HPDE6-E6E7 (cell line): ENCODE measurements around the gene PUS10.

Experiments used
- DNase-seq: peaks from one replicate; pipeline ENCODE4 v3.0.0; 2011; ENCODE audit warnings: missing footprints; ENCODE audit errors: extremely low spot score

The PUS10 gene

DNA sequence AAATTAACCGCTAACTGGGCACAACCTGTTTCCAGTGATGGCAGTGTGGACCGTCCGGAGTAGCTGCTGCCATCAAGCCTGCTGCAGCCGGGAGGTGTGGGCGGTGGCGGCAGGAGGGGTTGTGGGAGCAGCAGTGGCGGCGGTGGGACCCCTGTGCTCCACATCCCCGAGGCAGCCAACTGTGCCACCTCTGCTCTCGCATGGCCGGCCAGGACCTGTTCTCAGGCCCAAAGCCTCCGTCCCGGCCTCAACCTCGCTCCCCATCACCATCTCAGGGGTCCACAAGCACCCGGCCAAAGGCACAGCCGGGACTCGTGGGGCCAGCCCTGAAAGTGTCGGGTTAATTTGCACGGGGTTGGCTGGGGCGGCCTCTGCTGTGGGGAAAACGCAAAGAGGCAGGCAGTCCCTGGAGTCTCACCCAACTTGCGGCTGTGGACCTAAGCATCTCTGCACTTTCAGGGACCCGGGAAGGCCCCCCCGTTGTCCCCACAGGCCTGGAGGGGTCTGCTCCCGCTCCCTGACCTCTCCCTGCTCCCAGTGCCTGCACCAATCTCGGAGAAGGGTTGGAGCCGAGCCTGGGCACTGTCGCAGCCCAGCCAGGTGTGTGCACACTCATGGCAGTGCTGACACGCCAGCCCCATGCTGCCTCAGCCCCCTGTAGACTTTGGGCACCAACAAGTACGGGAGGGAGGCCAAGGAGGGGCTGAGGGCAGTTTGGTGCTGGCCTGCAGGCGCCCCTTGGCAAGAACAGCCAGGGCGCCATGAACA, 45.0 kb downstream of the PUS10 start:
- no peak for DNase-seq

DNA sequence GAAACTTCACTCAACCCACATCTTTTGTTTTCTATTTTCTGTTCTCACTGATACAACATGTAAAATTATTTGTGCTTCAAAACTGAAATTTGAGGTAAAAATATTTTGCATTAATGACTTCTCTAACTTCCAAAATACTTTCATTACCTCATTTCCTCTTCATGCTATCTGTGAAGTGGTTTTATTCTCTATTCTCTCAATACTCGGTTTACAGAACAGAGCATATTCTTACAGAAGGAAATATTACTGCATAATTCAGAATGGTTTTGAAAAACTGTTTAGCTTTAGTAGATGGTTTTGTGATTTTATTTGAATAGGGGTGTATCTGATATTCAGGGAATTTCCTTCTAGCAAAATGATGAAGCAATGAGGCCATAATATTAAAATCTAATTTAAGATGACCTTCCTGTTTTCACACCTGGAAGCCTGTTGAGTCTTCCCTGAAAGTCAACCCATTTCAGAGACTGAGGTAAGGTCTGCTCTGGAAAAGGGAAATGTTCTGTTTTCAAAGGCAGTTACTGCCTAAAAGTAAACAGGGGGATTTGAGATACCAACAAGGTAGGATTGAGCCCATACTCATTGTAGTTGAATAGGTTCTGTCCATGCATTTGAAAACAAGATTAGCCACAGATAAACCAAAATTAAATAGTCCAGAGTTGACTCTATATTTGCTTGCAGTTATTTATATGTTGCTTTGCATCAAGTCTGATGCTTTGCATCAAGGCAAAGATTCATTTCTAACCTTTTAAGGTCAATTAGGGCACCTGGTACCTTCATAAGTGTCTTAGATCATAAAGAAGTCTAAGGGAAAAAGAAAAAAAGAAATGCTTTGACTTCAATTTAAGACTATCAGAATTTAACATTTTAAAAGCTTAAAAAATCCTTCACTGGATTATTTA, 51.3 kb downstream of the PUS10 start:
- no peak for DNase-seq

DNA sequence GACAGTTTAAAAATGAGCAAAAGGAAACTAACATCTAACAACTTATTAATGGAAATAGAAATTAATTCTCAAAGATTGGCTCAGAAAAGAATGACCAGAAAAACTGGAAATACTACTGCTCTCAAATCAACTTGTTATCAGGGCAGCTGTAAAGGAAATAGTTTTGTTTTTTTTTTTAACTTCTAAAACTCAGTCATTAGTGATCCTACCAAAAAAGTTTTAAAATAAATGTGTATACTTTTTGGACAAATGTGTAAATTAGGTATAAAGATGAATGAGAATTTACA, 52.6 kb downstream of the PUS10 start:
- no peak for DNase-seq

- no peak for DNase-seq
Measured at GRCh38 chr2:60964651-60965498, 53.2 kb downstream of the PUS10 start.

GRCh38 chr2:60963190-60963589, 54.9 kb downstream of the PUS10 start:
- DNase-seq: no peak

GRCh38 chr2:60962528-60962927, 55.5 kb downstream of the PUS10 start:
- no peak for DNase-seq

DNA sequence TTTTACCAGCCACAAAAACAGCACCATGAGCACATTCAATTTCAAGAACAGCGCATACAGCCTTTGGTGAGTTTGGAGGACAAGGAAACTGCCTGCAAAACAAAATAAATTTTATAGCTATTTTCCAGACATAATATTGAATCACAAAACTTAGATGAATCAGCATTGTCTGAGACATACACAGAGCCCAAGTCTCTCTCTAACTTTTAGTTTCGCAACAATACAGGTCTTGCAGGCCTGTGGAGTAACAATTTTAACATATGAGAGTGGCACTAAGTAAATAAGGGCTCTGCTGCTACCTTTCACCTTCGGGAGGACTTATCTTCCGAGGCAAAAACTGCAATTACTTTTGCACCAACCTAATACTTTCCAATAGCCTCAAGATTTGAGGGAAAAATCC, 56.6 kb downstream of the PUS10 start:
- DNase-seq: peak; percentile 63

DNA sequence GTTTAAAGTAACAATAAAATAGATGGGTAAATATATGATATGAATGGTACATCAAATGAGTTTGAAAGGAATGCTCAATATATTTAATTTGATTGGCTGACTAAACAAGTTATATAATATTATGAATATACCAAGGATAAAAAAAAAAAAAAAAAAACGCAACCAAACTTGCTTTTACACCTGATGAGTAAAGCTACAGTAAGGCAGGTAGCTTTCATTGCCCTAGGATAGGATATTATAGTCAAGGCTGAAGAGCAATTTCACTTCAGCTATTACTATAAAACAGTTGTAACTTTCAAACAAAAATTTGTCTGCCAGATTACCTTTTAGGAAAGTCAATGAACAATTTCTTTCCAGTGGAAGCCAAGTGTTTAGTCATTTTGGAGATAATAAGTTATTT, 57.3 kb downstream of the PUS10 start:
- DNase-seq: no peak

- DNase-seq: no peak
Measured at GRCh38 chr2:60959501-60959900, 58.6 kb downstream of the PUS10 start.

- peak; percentile 73 for DNase-seq
Measured at GRCh38 chr2:60958800-60959199, 59.3 kb downstream of the PUS10 start.

GRCh38 chr2:60958361-60958760, 59.7 kb downstream of the PUS10 start:
- DNase-seq: no peak

- DNase-seq: no peak
Measured at GRCh38 chr2:60957643-60958042, 60.4 kb downstream of the PUS10 start.

DNA sequence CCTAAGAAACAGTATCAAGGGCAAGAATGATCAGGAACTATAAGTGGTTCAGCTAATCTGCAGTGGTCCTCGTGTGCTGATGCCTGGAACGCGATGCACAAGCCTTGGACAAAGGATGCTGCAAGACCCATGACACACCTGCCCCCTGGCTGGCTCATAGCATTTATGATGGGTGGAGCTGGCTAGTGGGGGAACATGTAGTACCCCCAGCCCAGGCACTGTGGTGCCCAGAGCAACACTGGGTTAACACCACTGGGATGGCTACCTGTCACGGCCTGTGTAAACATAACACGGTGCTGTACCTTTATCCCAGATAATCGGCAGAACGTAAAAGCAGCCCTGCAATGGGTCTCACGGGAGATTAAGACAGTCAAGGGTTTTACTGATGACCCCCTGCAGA, 60.8 kb downstream of the PUS10 start:
- DNase-seq: no peak

DNA sequence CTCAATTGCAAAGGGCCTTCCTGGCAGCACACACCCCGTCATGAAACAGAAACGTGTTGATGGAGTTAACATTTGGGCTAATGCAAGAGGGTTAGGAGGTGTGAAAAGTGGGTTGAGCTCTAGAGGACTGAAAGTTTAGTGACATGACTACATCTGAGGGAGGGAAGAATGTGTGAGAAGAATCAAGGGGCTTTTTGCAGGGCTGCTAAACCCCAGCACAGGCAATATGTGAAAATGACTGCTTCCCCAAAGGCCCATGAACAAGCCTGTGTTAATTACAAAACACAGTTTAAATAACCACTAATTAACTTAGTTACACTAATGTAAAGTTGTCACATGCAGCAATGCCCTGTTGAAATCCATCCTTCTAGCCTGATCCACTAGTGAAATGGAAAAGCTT, 63.9 kb downstream of the PUS10 start:
- DNase-seq: no peak

- DNase-seq: peak; percentile 80
Measured at GRCh38 chr2:60948926-60949579, 69.0 kb downstream of the PUS10 start.

DNA sequence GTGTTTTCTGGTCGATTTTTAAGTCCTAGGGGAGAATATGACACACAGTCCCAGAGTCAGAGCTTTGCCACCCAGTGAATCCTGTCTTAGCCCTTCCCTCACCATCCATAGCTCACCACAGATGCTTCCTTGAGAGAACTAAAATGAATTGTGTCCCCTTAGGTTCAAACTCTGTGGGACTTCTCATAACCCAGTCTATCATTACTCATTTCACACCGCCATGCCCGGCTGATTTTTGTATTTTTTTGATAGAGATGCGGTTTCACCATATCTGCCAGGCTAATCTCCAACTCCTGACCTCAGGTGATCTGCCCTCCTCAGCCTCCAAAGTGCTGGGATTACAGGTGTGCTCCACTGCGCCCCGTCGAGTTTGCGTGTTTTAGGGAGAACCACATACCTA, 69.9 kb downstream of the PUS10 start:
- DNase-seq: no peak

- DNase-seq: no peak
Measured at GRCh38 chr2:60947056-60947455, 71.0 kb downstream of the PUS10 start.

GRCh38 chr2:60945341-60945740, 72.7 kb downstream of the PUS10 start:
- no peak for DNase-seq

- DNase-seq: no peak
Measured at GRCh38 chr2:60939622-60940021, 78.4 kb downstream of the PUS10 start.

- DNase-seq: no peak
Measured at GRCh38 chr2:60938301-60938700, 79.8 kb downstream of the PUS10 start.

- DNase-seq: no peak
Measured at GRCh38 chr2:60936757-60937156, 81.3 kb downstream of the PUS10 start.
